Activated CD4-positive, alpha-beta T cell treated with anti-CD3 and anti-CD28 coated beads for 36 hours (primary cell): Measurements from ENCODE around the gene NWD2. TPM values are rescaled to one million over a fixed set of nuclear protein-coding genes. Genes with fewer than 3 reads are reported as not detected.
"Not testable (repeated sequence)": the region's sequence is repeated elsewhere in the genome, so short reads cannot be mapped to it uniquely, and the experiment has no call there.

Source experiments
- ATAC-seq: fragments of 200-7000 bp; cut with Tn5 transposase; one replicate; pipeline ENCODE4 v1.10.0; 2021; ENCODE audit warnings: mild to moderate bottlenecking, moderate library complexity
- CTCF ChIA-PET: fragments of 350-600 bp; sonication (Branson Sonifier 250); formaldehyde crosslinking; loops from one replicate; lab custom pipeline; 2021; ENCODE audit warnings: antibody characterized with exemption; lab: Charles Lee
- POLR2A ChIA-PET: fragments of 350-600 bp; sonication (Branson Sonifier 250); formaldehyde crosslinking; loops from one replicate; lab custom pipeline; 2021; ENCODE audit warnings: antibody characterized with exemption, inconsistent platforms; lab: Charles Lee
- DNase-seq: peaks from one replicate; pipeline ENCODE4 v3.0.0-alpha.2; 2020
- H3K27ac Mint-ChIP-seq: one replicate; pipeline ENCODE4 v1.8.0; 2021; ENCODE audit warnings: mixed read lengths
- H3K27me3 Mint-ChIP-seq: one replicate; pipeline ENCODE4 v1.8.0; 2021; ENCODE audit warnings: mixed read lengths
- H3K36me3 Mint-ChIP-seq: one replicate; pipeline ENCODE4 v1.8.0; 2021; ENCODE audit warnings: low read depth, mixed read lengths
- H3K4me1 Mint-ChIP-seq: one replicate; pipeline ENCODE4 v1.8.0; 2021; ENCODE audit warnings: mixed read lengths
- H3K4me3 Mint-ChIP-seq: one replicate; pipeline ENCODE4 v1.8.0; 2021; ENCODE audit warnings: mild to moderate bottlenecking, moderate library complexity, mixed read lengths
- H3K9me3 Mint-ChIP-seq: one replicate; pipeline ENCODE4 v1.8.0; 2021; ENCODE audit warnings: low read depth, mixed read lengths
- intact Hi-C, 2 experiments: fragments of 100-400 bp; cut with DNase I in 1 of 2; cut with micrococcal nuclease in 1 of 2; formaldehyde crosslinking; loops; one replicate each; pipeline versions ENCODE4 v1.14.2 to v1.15.1; 2022 to 2024; cut with DNase I, micrococcal nuclease
- microRNA-seq: library from miRNA; unstranded; fragments of <30 nt; microRNA quantifications from one replicate; pipeline ENCODE4 v1.2.0, GENCODE V29; 2021; ENCODE audit warnings: borderline replicate concordance
- total RNA-seq, 2 experiments: library from RNA; stranded (reverse); gene quantifications; one replicate each; pipeline ENCODE4 v1.2.3, GENCODE V29; 2021

NWD2 gene
- total RNA-seq, 2 experiments from 2014 or later: not detected

DNA sequence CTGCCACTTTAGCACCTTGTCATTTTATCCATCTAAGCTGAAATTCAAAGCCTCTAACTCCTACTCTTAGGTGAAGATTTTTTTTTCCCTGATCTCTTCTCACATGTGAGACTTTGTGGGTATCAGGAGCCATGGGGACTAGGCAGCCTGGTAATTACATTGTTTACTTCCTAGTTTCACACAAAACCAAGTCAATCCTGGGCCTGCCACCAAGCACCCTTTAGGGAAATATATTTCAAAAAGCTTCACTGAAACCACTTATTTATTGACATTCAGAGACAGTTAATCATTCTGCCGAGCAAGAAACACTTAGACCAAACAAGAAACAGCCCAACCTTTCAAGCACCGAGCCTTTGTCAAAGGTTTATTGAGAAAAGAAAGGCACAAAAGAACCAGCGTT is 241.6 kb downstream of the NWD2 start:
- DNase-seq (no peak), ATAC-seq (no peak)
- Mint-ChIP-seq H3K27me3 (peaks cover 6% of the 10 kb centered on the region), H3K4me3 (no peak overlapping the region), H3K36me3 (no peaks in the 10 kb centered on the region), H3K4me1 (peaks cover 4% of the 10 kb centered on the region), H3K27ac (no peak overlapping the region), H3K9me3 (no peaks in the 10 kb centered on the region)
- intact Hi-C loops: no loop called here
- ChIA-PET CTCF (no interaction called here), POLR2A (no interaction called here)

DNA sequence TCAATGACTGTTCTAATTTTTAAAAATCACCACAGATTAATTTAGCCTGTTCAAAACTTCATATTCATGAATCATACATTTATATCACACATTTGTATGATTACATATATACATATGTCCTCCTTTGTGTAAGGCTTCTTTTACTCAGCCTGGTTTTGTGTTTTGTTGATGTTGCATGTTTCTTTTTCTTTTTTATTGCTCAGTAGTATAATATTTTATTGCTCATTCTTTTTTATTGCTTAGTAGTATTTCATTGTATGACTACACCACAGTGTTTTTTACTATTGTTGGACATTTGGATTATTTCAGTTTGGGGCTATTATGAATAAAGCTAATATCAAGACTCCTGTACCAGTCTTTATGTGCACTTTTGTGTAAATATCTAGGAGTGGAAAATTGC is 243.1 kb downstream of the NWD2 start:
- CTCF ChIA-PET: no interaction called here
- DNase-seq (no peak), ATAC-seq (no peak)
- Mint-ChIP-seq H3K4me1 (no peaks in the 10 kb centered on the region), H3K36me3 (no peaks in the 10 kb centered on the region), H3K9me3 (no peaks in the 10 kb centered on the region), H3K27me3 (peaks cover 7% of the 10 kb centered on the region), H3K4me3 (no peak overlapping the region), H3K27ac (no peak overlapping the region)
- intact Hi-C loops: no loop called here
- POLR2A ChIA-PET: interaction anchor here (0.6 kb wide), 1 partner anchor 916 kb away, joined by 3 read pairs; no protein-coding TSS in a partner anchor

DNA sequence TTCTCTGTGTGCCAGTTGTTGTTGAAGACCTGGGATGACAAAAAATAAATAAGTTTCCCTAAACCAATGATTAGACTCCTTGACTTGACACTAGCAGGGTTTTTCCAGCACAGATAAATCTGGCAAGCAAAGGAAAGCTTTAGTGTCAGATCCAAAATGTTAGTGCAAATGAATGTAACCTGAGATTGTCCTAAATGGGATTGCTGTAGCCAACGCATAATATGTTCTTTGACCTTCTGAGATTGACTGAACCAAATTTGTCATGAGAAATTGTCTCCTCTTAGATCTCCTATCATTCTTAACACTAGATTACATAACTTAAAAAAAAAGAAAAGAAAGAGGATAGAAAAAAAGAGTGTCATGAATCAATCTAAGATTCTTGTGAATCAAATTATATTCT is 245.2 kb downstream of the NWD2 start:
- Mint-ChIP-seq H3K27me3 (peaks cover 13% of the 10 kb centered on the region), H3K27ac (no peak overlapping the region), H3K36me3 (no peaks in the 10 kb centered on the region), H3K4me1 (no peaks in the 10 kb centered on the region), H3K9me3 (no peaks in the 10 kb centered on the region), H3K4me3 (no peak overlapping the region)
- intact Hi-C loops: no loop called here
- DNase-seq (no peak), ATAC-seq (no peak)
- CTCF ChIA-PET: no interaction called here
- POLR2A ChIA-PET: no interaction called here

DNA sequence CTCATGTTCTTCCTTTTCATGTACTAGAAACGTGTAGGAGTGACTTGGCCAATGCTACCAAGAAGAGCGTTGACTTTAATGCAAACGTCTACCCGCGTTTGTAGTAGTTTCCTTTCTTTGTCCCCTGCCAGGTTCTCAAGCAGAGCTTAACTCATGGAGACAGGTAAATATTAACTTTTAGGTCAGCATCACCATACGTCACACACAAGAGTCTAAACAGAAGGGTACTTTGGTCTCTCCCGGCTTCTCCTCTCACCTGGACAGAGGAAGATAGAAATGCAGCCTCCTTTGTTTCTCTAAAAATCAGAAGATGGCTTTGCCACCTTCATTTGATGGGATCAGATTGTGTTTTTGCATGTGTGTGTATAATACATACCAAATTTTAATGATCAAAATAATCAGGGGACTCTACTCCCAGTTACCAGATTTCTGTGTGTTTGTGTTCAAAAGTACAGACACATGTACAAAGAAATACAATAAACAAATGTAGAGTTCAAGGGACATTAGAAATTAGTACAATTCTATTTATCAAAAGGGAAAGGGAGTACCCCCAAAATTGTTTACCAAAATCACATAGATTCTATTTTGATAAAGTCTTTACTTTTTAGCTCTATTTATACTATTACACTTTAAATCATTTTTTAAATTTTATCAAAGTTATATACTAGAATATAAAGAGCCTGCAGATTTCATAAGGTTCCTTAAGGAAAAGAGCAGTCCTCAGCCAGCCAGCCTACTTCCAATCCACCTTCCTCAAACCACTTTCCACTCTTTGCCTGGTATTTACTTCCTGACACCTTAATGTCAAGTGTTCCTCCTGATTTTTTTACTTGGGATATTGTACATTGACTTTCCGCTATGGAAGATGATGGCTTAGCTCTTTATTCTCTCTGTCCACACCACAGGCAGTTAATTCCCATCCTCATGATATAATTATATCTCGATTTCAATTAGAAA is 246.1 kb downstream of the NWD2 start:
- Mint-ChIP-seq H3K27me3 (peaks cover 13% of the 10 kb centered on the region), H3K9me3 (no peaks in the 10 kb centered on the region), H3K36me3 (no peaks in the 10 kb centered on the region), H3K4me1 (no peaks in the 10 kb centered on the region), H3K4me3 (no peak overlapping the region), H3K27ac (no peak overlapping the region)
- ChIA-PET POLR2A (no interaction called here), CTCF (no interaction called here)
- intact Hi-C loops: no loop called here
- DNase-seq (no peak), ATAC-seq (no peak)

DNA sequence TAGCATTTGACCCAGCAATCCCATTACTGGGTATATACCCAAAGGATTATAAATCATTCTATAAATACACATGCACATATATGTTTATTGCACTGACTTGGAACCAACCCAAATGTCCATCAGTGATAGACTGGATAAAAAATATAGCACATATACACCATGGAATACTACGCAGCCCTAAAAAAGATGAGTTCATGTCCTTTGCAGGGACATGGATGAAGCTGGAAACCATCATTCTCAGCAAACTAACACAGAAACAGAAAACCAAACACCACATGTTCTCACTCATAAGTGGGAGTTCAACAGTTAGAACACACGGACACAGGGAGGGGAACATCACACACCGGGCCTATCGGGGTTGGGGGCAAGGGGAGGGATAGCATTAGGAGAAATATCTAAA is 250.8 kb downstream of the NWD2 start:
- H3K4me1 Mint-ChIP-seq, H3K27ac Mint-ChIP-seq, ATAC-seq, H3K36me3 Mint-ChIP-seq, intact Hi-C loops, H3K27me3 Mint-ChIP-seq, H3K9me3 Mint-ChIP-seq, CTCF ChIA-PET, DNase-seq, POLR2A ChIA-PET, H3K4me3 Mint-ChIP-seq: not testable (repeated sequence)

Small RNA genes lying within 50 kb of the gene (microRNA-seq; reads per million reads assigned to microRNA genes)
- not detected for gene MIR4801
